Keratinocyte (primary cell): Measurements from ENCODE around the gene HNRNPM. TPM values are rescaled to one million over a fixed set of nuclear protein-coding genes. Genes with fewer than 3 reads are reported as not detected.

ENCODE experiments used
- DNase-seq: peaks from one replicate; pipeline ENCODE4 v3.0.0-alpha.2; 2011; ENCODE audit warnings: low read depth, missing footprints, low spot score
- FAIRE-seq: peaks from 2 replicates; lab custom pipeline; 2011; peaks lifted over from hg19 to GRCh38; lab: Jason Lieb, UNC
- H2AFZ ChIP-seq: 2 replicates; pipeline ENCODE4 v1.6.0; 2012; ENCODE audit warnings: low read length, control low read depth, inconsistent platforms; ENCODE audit not compliant: control insufficient read depth
- H3K27ac ChIP-seq: 2 replicates; pipeline ENCODE4 v1.5.1; 2011; ENCODE audit warnings: low read length; ENCODE audit not compliant: control insufficient read depth, insufficient read depth
- H3K27me3 ChIP-seq: 3 replicates; pipeline ENCODE4 v1.6.0; 2011; ENCODE audit warnings: low read length; ENCODE audit not compliant: control insufficient read depth, insufficient read depth; ENCODE audit errors: extremely low read depth
- H3K36me3 ChIP-seq, 2 experiments: 2 replicates in 1 of 2; 3 replicates in 1 of 2; pipeline ENCODE4 v1.5.1; 2011; ENCODE audit warnings: low read length in 2 of 2, mild to moderate bottlenecking in 1 of 2; ENCODE audit not compliant: control insufficient read depth in 2 of 2, insufficient read depth in 2 of 2; ENCODE audit errors: extremely low read depth in 1 of 2
- H3K4me1 ChIP-seq: 3 replicates; pipeline ENCODE4 v1.5.1; 2011; ENCODE audit warnings: low read length; ENCODE audit not compliant: control insufficient read depth, insufficient read depth; ENCODE audit errors: extremely low read depth
- H3K4me2 ChIP-seq: 3 replicates; pipeline ENCODE4 v1.6.0; 2011; ENCODE audit warnings: low read depth, low read length; ENCODE audit not compliant: control insufficient read depth, insufficient read depth; ENCODE audit errors: extremely low read depth
- H3K4me3 ChIP-seq, 3 experiments: fragments of 200-600 bp in 1 of 3; sonication (generic) in 1 of 3; 2 replicates in 2 of 3; 3 replicates in 1 of 3; pipeline ENCODE4 v1.5.1; 2011 to 2016; ENCODE audit warnings: low read length in 3 of 3, mild to moderate bottlenecking in 3 of 3, control low read depth in 2 of 3, inconsistent platforms in 1 of 3, low read depth in 1 of 3, mixed read lengths in 1 of 3, mixed run types in 1 of 3, moderate library complexity in 1 of 3; ENCODE audit not compliant: control insufficient read depth in 2 of 3, insufficient read depth in 2 of 3; ENCODE audit errors: extremely low read depth in 1 of 3
- H3K79me2 ChIP-seq: 2 replicates; pipeline ENCODE4 v1.6.0; 2012; ENCODE audit warnings: low read length; ENCODE audit not compliant: control insufficient read depth, insufficient read depth
- H3K9ac ChIP-seq: 3 replicates; pipeline ENCODE4 v1.6.0; 2011; ENCODE audit warnings: low read length; ENCODE audit not compliant: control insufficient read depth, insufficient read depth; ENCODE audit errors: extremely low read depth
- H3K9me1 ChIP-seq: 3 replicates; pipeline ENCODE4 v1.6.0; 2011; ENCODE audit warnings: low read length; ENCODE audit not compliant: control insufficient read depth, insufficient read depth; ENCODE audit errors: extremely low read depth
- H3K9me3 ChIP-seq: 2 replicates; pipeline ENCODE4 v1.5.1; 2012; ENCODE audit warnings: low read depth, low read length; ENCODE audit not compliant: control insufficient read depth
- H4K20me1 ChIP-seq: 3 replicates; pipeline ENCODE4 v1.6.0; 2011; ENCODE audit warnings: low read length; ENCODE audit not compliant: control insufficient read depth, insufficient read depth; ENCODE audit errors: extremely low read depth
- CTCF ChIP-seq, 3 experiments: IDR thresholded peaks in 1 of 3; conservative IDR thresholded peaks in 1 of 3; optimal IDR thresholded peaks in 1 of 3; 2 replicates in 2 of 3; 3 replicates in 1 of 3; pipeline versions ENCODE3 to v1.5.1; 2011; ENCODE audit warnings: low read length in 3 of 3, mild to moderate bottlenecking in 3 of 3, moderate library complexity in 2 of 3, control low read depth in 1 of 3, inconsistent platforms in 1 of 3; ENCODE audit not compliant: insufficient read depth in 2 of 3; ENCODE audit errors: extremely low read depth in 1 of 3
- EZH2 ChIP-seq: IDR thresholded peaks from one replicate; pipeline ENCODE4 v1.6.1; 2012; ENCODE audit warnings: inconsistent platforms, mild to moderate bottlenecking, low read length, moderate library complexity
- dilution Hi-C: fragments of 300-500 bp; cut with MboI; formaldehyde crosslinking; loops from one replicate; pipeline ENCODE4 v1.7.0; 2020; ENCODE audit warnings: low sequenced_read_pairs; ENCODE audit not compliant: extremely low pct_ligation_motif_present
- polyA plus RNA-seq, 5 experiments: library from polyadenylated mRNA; depleted of rRNA in 3 of 5; stranded (reverse) in 3 of 5; stranded (forward) in 1 of 5; unstranded in 1 of 5; fragments of >200 nt; gene quantifications; 1 replicate in 1 of 5; 2 replicates in 3 of 5; 3 replicates in 1 of 5; pipeline versions ENCODE4 v1.2.1 to v1.2.3, GENCODE V29; 2011 to 2012; ENCODE audit warnings: missing spikeins in 2 of 5, low read depth in 1 of 5, low replicate concordance in 1 of 5

HNRNPM gene
- polyA plus RNA-seq, 1 donor (not counting 4 experiments of a cell fraction or from before 2014, with no cell fraction given) = 126 TPM

- Histone ChIP-seq H3K9me1 (peaks cover 6% of the 10 kb centered on the region), H3K79me2 (peaks cover 55% of the 10 kb centered on the region), H3K27me3 (no peaks in the 10 kb centered on the region), H2AFZ (no peak overlapping the region), H3K27ac (peak overlapping the region; percentile 84), H3K4me3 (peak overlapping the region; percentile 72 to 95 (median 90)), H3K4me1 (peaks cover 16% of the 10 kb centered on the region), H3K9ac (peak overlapping the region; percentile 97), H3K9me3 (no peaks in the 10 kb centered on the region), H3K4me2 (peak overlapping the region; percentile 87), H4K20me1 (peaks cover 24% of the 10 kb centered on the region), H3K36me3 (peaks cover 2 to 12% of the 10 kb centered on the region in 2 experiments)
- FAIRE-seq = no peak
- no peak for TF ChIP-seq EZH2
- DNase-seq = no peak
- dilution Hi-C loops = no loop called here
These were observed 770 bp downstream of the HNRNPM start for GRCh38 chr19:8445488-8446001.

- Histone ChIP-seq H3K4me1 (peaks cover 17% of the 10 kb centered on the region), H3K4me2 (peak overlapping the region; percentile 87), H3K9me3 (no peaks in the 10 kb centered on the region), H3K4me3 (peak overlapping the region; percentile 72 to 95 (median 90)), H3K9ac (peak overlapping the region; percentile 97), H3K9me1 (peaks cover 6% of the 10 kb centered on the region), H3K79me2 (peaks cover 61% of the 10 kb centered on the region), H3K27me3 (no peaks in the 10 kb centered on the region), H4K20me1 (peaks cover 26% of the 10 kb centered on the region), H2AFZ (no peak overlapping the region), H3K36me3 (peaks cover 2 to 12% of the 10 kb centered on the region in 2 experiments), H3K27ac (peak overlapping the region; percentile 84)
- dilution Hi-C loops = no loop called here
- TF ChIP-seq EZH2 (no peak), CTCF (optimal IDR thresholded peaks at IDR 0.05 in 1 of 3, IDR thresholded peaks at IDR 0.05 in 1 of 3, conservative IDR thresholded peaks at IDR 0.05 in 1 of 3; ENCODE audit: extremely low read depth in 1 of 3, insufficient read depth in 2 of 3, low read length in 3 of 3) (no peak)
- FAIRE-seq (no peak), DNase-seq (no peak)
These were observed 1.4 kb downstream of the HNRNPM start for GRCh38 chr19:8446061-8446709.
